Retinal pigment epithelial cell (primary cell): Measurements from ENCODE around the gene CAV3.

Source experiments
- DNase-seq: peaks from one replicate; pipeline ENCODE4 v3.0.0-alpha.2; 2010; ENCODE audit warnings: low read depth
- H3K4me3 ChIP-seq: 2 replicates; pipeline ENCODE4 v1.5.1; 2011; ENCODE audit warnings: mild to moderate bottlenecking, low read length, control low read depth, moderate library complexity
- TF ChIP-seq, protein P1 (sequence below): conservative IDR thresholded peaks from 2 replicates; pipeline ENCODE4 v1.5.1; 2011; ENCODE audit warnings: low read depth, low read length, control low read depth, inconsistent platforms

CAV3 gene

DNA sequence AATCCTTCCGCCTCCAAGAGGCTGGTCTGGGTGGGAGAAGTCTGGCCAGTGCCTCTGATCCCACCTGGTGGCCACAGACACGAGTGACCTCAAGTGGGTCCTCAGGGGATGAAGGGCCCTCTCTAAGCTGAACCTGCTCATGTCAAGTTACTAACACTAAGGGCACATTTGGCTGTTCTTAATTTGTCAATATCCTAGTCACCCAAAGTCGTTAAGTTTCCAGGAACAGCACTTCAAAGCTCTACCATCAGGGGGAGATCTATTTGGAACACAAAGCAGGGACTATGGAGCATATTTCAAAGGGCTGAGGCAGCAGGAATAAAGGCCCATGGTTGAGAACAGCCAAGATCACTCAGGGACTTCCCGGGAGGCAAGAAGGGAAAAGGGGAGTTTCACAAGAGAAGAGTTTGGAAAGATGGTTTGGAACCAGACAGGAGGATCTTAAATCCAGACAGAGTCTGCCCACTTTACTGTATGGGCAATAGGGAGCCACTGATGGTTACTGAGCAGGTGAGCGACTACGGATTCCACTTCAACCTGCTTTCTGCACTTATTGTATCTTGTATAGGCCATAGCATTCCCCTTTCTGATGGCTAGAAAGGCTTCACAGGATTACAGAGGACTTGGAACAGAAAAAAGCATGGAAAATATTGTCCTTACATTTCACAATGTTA, 22.1 kb downstream of the CAV3 start:
- TF ChIP-seq, protein P1, sequence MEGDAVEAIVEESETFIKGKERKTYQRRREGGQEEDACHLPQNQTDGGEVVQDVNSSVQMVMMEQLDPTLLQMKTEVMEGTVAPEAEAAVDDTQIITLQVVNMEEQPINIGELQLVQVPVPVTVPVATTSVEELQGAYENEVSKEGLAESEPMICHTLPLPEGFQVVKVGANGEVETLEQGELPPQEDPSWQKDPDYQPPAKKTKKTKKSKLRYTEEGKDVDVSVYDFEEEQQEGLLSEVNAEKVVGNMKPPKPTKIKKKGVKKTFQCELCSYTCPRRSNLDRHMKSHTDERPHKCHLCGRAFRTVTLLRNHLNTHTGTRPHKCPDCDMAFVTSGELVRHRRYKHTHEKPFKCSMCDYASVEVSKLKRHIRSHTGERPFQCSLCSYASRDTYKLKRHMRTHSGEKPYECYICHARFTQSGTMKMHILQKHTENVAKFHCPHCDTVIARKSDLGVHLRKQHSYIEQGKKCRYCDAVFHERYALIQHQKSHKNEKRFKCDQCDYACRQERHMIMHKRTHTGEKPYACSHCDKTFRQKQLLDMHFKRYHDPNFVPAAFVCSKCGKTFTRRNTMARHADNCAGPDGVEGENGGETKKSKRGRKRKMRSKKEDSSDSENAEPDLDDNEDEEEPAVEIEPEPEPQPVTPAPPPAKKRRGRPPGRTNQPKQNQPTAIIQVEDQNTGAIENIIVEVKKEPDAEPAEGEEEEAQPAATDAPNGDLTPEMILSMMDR = peak; percentile 56
- no peak for DNase-seq
- no peak overlapping the region for H3K4me3 ChIP-seq

DNA sequence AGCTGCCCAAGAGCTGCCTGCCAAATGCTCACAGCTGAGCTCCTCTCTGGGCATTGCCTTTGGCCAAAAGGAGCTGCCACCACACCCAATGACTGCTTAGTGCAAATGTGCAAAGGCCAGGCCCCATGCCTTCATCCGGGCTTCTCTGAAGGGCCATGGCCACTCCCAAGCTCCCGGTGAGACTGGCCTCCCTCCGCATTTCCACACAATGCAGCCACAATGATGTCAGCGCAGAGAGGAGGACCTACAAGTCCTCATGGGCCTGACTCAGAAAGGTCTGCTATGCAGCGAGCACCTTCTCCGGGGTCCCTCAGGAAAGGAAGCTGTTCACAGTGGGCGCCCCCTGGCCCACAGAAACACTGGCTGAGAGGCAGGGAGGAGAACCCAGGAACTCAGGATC, 23.1 kb downstream of the CAV3 start:
- no peak for DNase-seq
- TF ChIP-seq, protein P1 = no peak
- no peak overlapping the region for H3K4me3 ChIP-seq

DNA sequence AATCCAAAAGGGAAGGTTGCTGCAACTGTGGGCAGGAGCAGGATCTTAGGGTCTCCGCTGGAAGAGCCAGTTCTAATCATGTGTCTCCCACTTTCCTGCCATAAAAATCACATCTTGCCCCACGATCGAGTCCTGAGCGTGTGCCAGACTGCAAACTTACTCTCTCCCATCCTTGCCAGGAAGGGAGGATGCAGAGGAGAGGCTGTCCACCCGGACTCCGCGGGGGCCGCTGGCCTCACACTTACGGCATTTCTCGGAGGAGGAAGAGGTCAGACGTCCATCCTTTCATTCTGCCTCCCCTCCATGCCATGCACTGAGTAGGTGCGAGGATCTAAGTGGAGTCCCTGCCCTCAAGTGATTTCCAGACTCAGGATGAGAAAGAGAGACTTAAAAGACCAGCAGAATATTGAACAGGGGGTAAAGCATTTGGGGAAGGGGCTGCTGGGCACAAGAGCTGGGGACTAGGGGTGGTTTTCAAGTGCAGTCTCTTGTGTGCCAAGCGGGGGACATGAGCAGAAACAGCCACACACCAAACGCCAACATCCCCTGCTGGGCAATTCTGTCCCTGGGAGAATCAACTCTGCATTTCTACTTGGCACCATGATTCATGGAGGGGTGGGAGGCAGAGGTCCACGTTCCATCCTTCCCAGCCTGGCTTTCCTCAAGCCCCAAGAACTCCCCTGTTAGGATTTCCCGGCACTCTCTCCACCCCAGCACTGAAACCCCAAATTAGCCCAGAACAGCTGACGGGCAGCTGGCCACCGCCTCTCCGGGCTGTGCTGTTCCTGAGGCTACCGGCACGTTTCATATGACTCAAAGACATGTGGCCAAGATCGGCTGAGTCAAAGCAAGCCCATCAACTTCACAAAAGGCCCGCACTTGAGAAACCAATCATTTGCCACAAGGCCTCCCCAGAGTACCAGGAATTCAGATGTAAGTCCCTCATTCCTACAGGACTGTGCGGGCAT, 24.2 kb downstream of the CAV3 start:
- DNase-seq = peak; percentile 58
- TF ChIP-seq, protein P1 = peak; percentile 15

DNA sequence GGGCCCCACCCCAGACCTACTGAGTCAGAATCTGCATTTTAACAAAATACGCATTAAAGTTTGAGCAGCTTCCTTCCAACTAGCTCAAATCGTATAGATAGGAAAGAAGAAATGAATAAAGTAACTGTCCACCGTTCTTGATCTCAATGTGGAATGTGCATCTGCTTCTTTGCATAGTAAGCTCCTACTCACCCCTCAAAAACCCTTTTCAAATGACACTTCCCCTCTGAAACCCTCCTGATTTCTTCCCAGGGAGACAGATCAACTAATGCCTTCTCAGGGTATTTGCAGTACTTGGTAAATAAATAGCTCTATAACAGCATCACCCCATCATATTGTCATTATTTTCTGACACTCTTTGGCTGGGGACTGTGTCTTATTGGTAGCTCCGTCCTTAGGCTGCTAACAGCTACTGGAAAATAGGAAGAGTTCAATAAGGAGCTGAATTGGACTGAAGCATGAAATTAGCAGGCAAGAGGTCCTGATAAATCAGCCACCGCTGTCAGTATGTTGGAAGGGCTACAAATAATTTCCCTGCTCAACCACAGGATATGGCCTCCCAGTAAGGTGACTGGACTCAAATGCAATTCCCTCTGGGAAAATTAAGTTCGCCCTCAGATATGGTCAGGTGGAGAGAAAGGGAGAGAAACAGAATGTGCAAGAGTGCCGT, 25.6 kb downstream of the CAV3 start:
- no peak for DNase-seq
- TF ChIP-seq, protein P1 = no peak
- no peak overlapping the region for H3K4me3 ChIP-seq

More for the DNA sequence above, 24.2 kb downstream of the CAV3 start:
- no peak overlapping the region for H3K4me3 ChIP-seq

DNA sequence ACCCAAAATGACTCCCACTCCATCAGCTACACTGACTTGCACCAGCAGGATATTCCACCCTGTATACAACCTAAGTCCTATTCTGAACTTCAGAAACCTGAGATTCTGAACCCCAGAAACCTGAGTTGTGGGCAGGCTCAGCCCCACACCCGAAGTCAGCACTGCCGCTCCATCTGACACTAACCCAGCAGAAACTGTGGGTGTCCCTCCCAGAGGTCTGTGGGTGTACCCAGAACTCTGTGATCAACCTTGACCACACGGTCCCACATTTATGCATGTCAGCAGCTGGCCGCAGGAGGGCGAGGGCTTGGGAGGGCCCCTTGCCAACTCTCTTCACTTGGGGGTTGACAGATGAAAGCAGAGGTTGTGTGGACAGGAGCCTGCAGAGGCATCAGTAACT, 26.5 kb downstream of the CAV3 start:
- no peak for DNase-seq
- H3K4me3 ChIP-seq = no peak overlapping the region
- TF ChIP-seq, protein P1 = no peak

DNA sequence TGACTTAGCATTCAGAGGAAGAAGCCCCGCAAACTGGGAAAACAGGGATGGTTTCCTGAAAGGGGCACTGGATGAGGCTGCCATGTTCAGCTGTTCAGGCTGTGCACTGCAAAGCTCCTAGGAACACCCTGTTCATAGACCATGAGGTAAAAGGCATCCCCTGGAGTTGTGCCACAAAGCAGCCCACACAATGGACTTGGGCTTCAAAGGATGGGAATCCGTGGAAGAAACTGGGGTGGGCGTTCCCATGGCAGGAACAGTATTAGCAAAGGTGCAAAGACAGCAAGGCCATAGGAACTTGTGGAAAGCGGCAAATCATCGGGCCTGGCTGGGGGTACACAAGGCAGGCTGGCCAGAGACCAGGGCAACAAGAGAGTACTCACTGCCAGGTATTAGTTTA, 26.9 kb downstream of the CAV3 start:
- TF ChIP-seq, protein P1 = no peak
- no peak for DNase-seq
- no peak overlapping the region for H3K4me3 ChIP-seq
